ENCODE measurements around the gene NUDT14.

The NUDT14 gene

GRCh38 chr14:105215602-105216001 is 34.5 kb upstream of the NUDT14 start:
- Histone ChIP-seq H3K9ac (ENCODE audit: insufficient read length) (no peak overlapping the region), H3K9me3 (ENCODE audit: low read depth, low read length) (no peaks in the 10 kb centered on the region), H3K27ac (no peak overlapping the region), H3K4me3 (no peak overlapping the region), H3K36me3 (ENCODE audit: insufficient read depth, low read length) (no peaks in the 10 kb centered on the region; the same call in 1 of the 2 replicates)
- DNase-seq (ENCODE audit: low read depth, low spot score), result no peak
- TF ChIP-seq POLR2AphosphoS5 (IDR thresholded peaks at IDR 0.05; ENCODE audit: borderline replicate concordance, low read depth, low read length), result no peak

- H3K27ac ChIP-seq, result no peak overlapping the region
- no peaks in the 10 kb centered on the region for H3K9me3 ChIP-seq (ENCODE audit: low read depth, low read length)
- no peak overlapping the region for H3K9ac ChIP-seq (ENCODE audit: insufficient read length)
- no peaks in the 10 kb centered on the region; the same call in 1 of the 2 replicates for H3K36me3 ChIP-seq (ENCODE audit: insufficient read depth, low read length)
- no peak for DNase-seq (ENCODE audit: low read depth, low spot score)
- TF ChIP-seq FOXP2 (optimal IDR thresholded peaks at IDR 0.05; ENCODE audit: control extremely low read depth, extremely low read length, insufficient read depth), result no peak
- no peak for TF ChIP-seq POLR2AphosphoS5 (IDR thresholded peaks at IDR 0.05; ENCODE audit: borderline replicate concordance, low read depth, low read length)
- TF ChIP-seq EZH2 (IDR thresholded peaks at IDR 0.05), result no peak
- H3K4me3 ChIP-seq, result no peak overlapping the region
These were observed 33.3 kb upstream of the NUDT14 start for GRCh38 chr14:105214324-105214915.

DNA sequence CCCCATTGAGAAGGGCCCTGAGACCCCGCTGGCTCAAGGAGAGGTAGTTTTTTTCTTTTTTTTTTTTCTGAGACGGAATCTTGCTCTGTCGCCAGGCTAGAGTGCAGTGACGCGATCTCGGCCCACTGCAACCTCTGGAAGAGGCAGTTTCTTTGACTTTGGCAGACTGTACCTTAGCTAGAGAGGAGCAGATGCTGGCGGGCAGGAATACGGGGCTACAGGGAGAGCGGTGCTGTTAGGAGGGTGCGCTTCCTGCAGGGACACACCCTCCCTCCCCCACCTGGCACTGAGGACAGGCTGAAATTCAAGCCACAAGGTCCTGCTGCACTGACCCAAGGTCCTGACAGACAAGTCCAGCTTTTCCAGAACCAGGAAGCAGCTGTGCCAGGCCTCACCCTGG is 32.2 kb upstream of the NUDT14 start:
- H3K9ac ChIP-seq (ENCODE audit: insufficient read length), result no peak overlapping the region
- no peaks in the 10 kb centered on the region; the same call in 1 of the 2 replicates for H3K36me3 ChIP-seq (ENCODE audit: insufficient read depth, low read length)
- no peak overlapping the region for H3K27ac ChIP-seq
- H3K9me3 ChIP-seq (ENCODE audit: low read depth, low read length), result no peaks in the 10 kb centered on the region
- no peak for DNase-seq (ENCODE audit: low read depth, low spot score)
- no peak overlapping the region for H3K4me3 ChIP-seq
- TF ChIP-seq POLR2AphosphoS5 (IDR thresholded peaks at IDR 0.05; ENCODE audit: borderline replicate concordance, low read depth, low read length) (no peak), FOXP2 (optimal IDR thresholded peaks at IDR 0.05; ENCODE audit: control extremely low read depth, extremely low read length, insufficient read depth) (no peak), EZH2 (IDR thresholded peaks at IDR 0.05) (no peak)

- no peak for DNase-seq (ENCODE audit: low read depth, low spot score)
These were observed 31.6 kb upstream of the NUDT14 start for GRCh38 chr14:105212541-105213300.

GRCh38 chr14:105211758-105212089 is 30.6 kb upstream of the NUDT14 start:
- H3K36me3 ChIP-seq (ENCODE audit: insufficient read depth, low read length), result no peaks in the 10 kb centered on the region; the same call in 1 of the 2 replicates
- no peak for TF ChIP-seq EZH2 (IDR thresholded peaks at IDR 0.05)
- TF ChIP-seq POLR2AphosphoS5 (IDR thresholded peaks at IDR 0.05; ENCODE audit: borderline replicate concordance, low read depth, low read length), result no peak
- TF ChIP-seq FOXP2 (optimal IDR thresholded peaks at IDR 0.05; ENCODE audit: control extremely low read depth, extremely low read length, insufficient read depth), result no peak
- no peaks in the 10 kb centered on the region for H3K9me3 ChIP-seq (ENCODE audit: low read depth, low read length)
- H3K27ac ChIP-seq, result no peak overlapping the region
- no peak for DNase-seq (ENCODE audit: low read depth, low spot score)
- H3K9ac ChIP-seq (ENCODE audit: insufficient read length), result no peak overlapping the region
- H3K4me3 ChIP-seq, result no peak overlapping the region

More at GRCh38 chr14:105212541-105213300, 31.6 kb upstream of the NUDT14 start:
- H3K36me3 ChIP-seq (ENCODE audit: insufficient read depth, low read length), result no peaks in the 10 kb centered on the region; the same call in 1 of the 2 replicates
- no peak overlapping the region for H3K27ac ChIP-seq
- H3K9me3 ChIP-seq (ENCODE audit: low read depth, low read length), result no peaks in the 10 kb centered on the region
- no peak overlapping the region for H3K4me3 ChIP-seq
- no peak for TF ChIP-seq POLR2AphosphoS5 (IDR thresholded peaks at IDR 0.05; ENCODE audit: borderline replicate concordance, low read depth, low read length)
- TF ChIP-seq FOXP2 (optimal IDR thresholded peaks at IDR 0.05; ENCODE audit: control extremely low read depth, extremely low read length, insufficient read depth), result no peak
- TF ChIP-seq EZH2 (IDR thresholded peaks at IDR 0.05), result no peak
- H3K9ac ChIP-seq (ENCODE audit: insufficient read length), result no peak overlapping the region

- Histone ChIP-seq H3K27ac (no peak overlapping the region), H3K4me3 (no peak overlapping the region), H3K36me3 (ENCODE audit: insufficient read depth, low read length) (no peaks in the 10 kb centered on the region; the same call in 1 of the 2 replicates), H3K9ac (ENCODE audit: insufficient read length) (no peak overlapping the region), H3K9me3 (ENCODE audit: low read depth, low read length) (no peaks in the 10 kb centered on the region)
- TF ChIP-seq POLR2AphosphoS5 (IDR thresholded peaks at IDR 0.05; ENCODE audit: borderline replicate concordance, low read depth, low read length) (no peak), FOXP2 (optimal IDR thresholded peaks at IDR 0.05; ENCODE audit: control extremely low read depth, extremely low read length, insufficient read depth) (no peak), EZH2 (IDR thresholded peaks at IDR 0.05) (no peak)
- no peak for DNase-seq (ENCODE audit: low read depth, low spot score)
These were observed 30.1 kb upstream of the NUDT14 start for GRCh38 chr14:105211086-105211757.

- no peak for TF ChIP-seq EZH2 (IDR thresholded peaks at IDR 0.05)
- no peak for TF ChIP-seq FOXP2 (optimal IDR thresholded peaks at IDR 0.05; ENCODE audit: control extremely low read depth, extremely low read length, insufficient read depth)
- TF ChIP-seq POLR2AphosphoS5 (IDR thresholded peaks at IDR 0.05; ENCODE audit: borderline replicate concordance, low read depth, low read length), result no peak
These were observed 29.3 kb upstream of the NUDT14 start for GRCh38 chr14:105210266-105211025.

GRCh38 chr14:105209646-105210045 is 28.5 kb upstream of the NUDT14 start:
- no peak overlapping the region for H3K4me3 ChIP-seq
- no peak for DNase-seq (ENCODE audit: low read depth, low spot score)
- TF ChIP-seq FOXP2 (optimal IDR thresholded peaks at IDR 0.05; ENCODE audit: control extremely low read depth, extremely low read length, insufficient read depth) (no peak), POLR2AphosphoS5 (IDR thresholded peaks at IDR 0.05; ENCODE audit: borderline replicate concordance, low read depth, low read length) (no peak), EZH2 (IDR thresholded peaks at IDR 0.05) (no peak)
- H3K9me3 ChIP-seq (ENCODE audit: low read depth, low read length), result no peaks in the 10 kb centered on the region
- H3K27ac ChIP-seq, result no peak overlapping the region
- no peaks in the 10 kb centered on the region; the same call in 1 of the 2 replicates for H3K36me3 ChIP-seq (ENCODE audit: insufficient read depth, low read length)
- no peak overlapping the region for H3K9ac ChIP-seq (ENCODE audit: insufficient read length)

More at GRCh38 chr14:105210266-105211025, 29.3 kb upstream of the NUDT14 start:
- H3K27ac ChIP-seq, result no peak overlapping the region
- no peak for DNase-seq (ENCODE audit: low read depth, low spot score)
- H3K4me3 ChIP-seq, result no peak overlapping the region
- H3K9me3 ChIP-seq (ENCODE audit: low read depth, low read length), result no peaks in the 10 kb centered on the region
- H3K9ac ChIP-seq (ENCODE audit: insufficient read length), result no peak overlapping the region
- H3K36me3 ChIP-seq (ENCODE audit: insufficient read depth, low read length), result no peaks in the 10 kb centered on the region; the same call in 1 of the 2 replicates
